Astrocyte (in vitro differentiated cells and primary cell): ENCODE data around the gene HNRNPU.

Experiments
- CTCF ChIP-seq: IDR thresholded peaks from 2 replicates; pipeline ENCODE4 v1.5.1; 2011; ENCODE audit warnings: low read depth, mild to moderate bottlenecking, inconsistent platforms, low read length, moderate library complexity; ENCODE audit not compliant: insufficient read depth
- EZH2 ChIP-seq: IDR thresholded peaks from 2 replicates; pipeline ENCODE4 v1.6.1; 2012; ENCODE audit warnings: mild to moderate bottlenecking, low read length, inconsistent platforms; ENCODE audit not compliant: insufficient read depth

GRCh38 chr1:244815600-244816099 is 48.7 kb downstream of the HNRNPU start:
- TF ChIP-seq CTCF (no peak), EZH2 (no peak)
